Stimulated activated CD8-positive, alpha-beta memory T cell treated with anti-CD3 and anti-CD28 coated beads, Interleukin-15, amount 100 ng/mL, for 24 hours (primary cell): ENCODE measurements around the gene TFDP3.

Experiments used
- DNase-seq: peaks from one replicate; pipeline ENCODE4 v3.0.0-alpha.2; 2020; ENCODE audit warnings: low read depth

Gene TFDP3

GRCh38 chrX:133218329-133218728 is at the start of gene TFDP3:
Gene TFDP3 (minus strand): TSS chrX:133218354. CDS start chrX:133218259, 95 bp downstream.
- DNase-seq: no peak

DNA sequence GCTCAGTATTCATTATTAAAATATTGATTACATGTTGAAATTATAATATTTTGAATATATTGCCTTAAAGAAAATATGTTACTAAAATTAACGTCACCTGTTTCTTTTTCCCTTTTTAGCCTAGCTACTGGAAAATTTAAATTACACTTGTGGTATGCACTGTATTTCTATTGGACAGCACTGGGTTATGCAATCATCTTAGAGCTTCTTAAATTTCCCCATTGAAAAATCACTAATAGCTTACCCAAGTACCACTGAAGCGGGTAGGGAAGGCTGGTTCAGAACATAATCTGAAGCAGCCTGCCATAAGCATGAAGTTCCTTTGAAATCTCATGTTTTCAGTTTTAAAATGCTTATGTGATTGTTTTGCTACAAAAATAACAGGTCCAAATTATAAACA is 49.5 kb upstream of the TFDP3 start:
- no peak for DNase-seq

GRCh38 chrX:133265331-133265730 is 47.2 kb upstream of the TFDP3 start:
- no peak for DNase-seq

GRCh38 chrX:133258481-133258880 is 40.3 kb upstream of the TFDP3 start:
- DNase-seq: no peak

DNA sequence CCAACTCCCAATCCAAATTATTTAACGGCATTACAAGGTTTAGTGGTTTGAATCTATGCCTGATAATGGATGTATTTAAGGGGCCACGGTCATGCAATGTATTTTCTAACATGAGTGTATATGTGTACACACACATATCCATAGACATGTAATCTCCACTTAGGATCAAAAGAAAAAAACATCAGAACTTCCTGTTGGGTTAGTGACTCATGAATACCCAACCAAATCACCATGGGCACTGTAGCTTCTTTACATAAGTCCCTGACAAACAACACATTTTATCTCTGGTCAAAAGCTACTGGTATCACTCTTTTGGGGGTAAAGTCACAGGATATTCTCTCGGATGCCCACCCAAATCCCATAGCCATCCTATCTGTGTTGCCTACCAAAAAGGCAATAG is 36.5 kb upstream of the TFDP3 start:
- DNase-seq: no peak

DNA sequence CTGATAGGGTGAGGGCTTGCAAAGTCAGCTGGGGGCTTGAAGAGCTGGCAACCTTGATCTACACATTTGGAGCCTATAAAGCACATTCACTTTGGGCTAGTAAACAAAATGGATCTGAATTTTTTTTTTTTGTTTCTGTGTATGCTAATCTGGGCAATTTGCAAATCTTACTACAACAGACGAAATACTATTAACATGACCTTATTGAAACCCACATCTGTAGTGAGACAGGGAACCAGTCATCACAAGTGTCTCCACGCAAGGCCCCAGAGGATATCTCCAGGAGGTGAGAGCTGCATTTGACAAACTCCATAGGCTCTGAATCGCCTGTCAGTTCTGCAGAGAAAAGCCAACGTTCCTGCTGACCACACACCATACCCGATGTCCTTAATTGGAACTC is 33.0 kb upstream of the TFDP3 start:
- DNase-seq: no peak

GRCh38 chrX:133250184-133251100 is 32.3 kb upstream of the TFDP3 start:
- no peak for DNase-seq

GRCh38 chrX:133249266-133250058 is 31.3 kb upstream of the TFDP3 start:
- no peak for DNase-seq

DNA sequence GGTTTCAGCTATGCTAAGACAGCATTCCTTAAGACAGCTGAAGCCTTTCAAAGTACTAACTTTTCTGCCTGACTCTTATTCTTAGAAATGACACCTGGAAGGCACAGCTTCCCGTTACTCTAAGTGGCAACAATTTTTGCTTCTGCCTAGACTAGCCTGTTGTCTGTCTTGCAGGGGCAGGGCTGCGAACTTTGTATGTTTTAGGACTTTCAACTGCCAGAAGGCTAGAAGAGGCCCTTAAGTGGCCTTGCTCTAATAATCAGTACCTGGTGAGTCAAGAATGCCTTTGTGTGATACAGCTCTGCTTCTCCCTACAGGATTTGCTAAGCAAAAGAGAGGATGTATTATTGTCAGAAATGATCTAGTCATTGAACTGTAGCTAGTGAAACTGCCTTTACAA is 30.0 kb upstream of the TFDP3 start:
- DNase-seq: no peak

- no peak for DNase-seq
Measured at GRCh38 chrX:133246921-133247320, 28.8 kb upstream of the TFDP3 start.

DNA sequence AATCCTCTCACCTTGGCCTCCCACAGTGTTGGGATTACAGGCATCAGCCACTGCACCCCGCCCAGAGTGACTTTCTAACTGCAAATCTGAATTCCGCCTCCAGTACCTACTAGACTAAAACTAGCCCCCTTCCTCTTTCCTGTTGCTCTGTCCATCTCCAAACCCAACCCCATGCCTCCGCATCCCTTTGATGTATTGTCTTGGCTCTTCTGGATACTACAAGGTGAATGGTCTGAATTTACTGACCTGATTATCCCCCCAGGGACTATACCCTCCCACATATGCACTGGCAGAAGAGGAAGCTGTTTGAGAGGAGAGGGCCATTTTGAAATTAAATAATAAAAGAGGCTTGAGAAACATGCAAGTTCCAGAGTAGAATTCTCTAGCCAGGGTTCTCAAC is 17.7 kb upstream of the TFDP3 start:
- no peak for DNase-seq

GRCh38 chrX:133232331-133232730 is 14.2 kb upstream of the TFDP3 start:
- no peak for DNase-seq

GRCh38 chrX:133229361-133229760 is 11.2 kb upstream of the TFDP3 start:
- no peak for DNase-seq

GRCh38 chrX:133215747-133216146 is 2.4 kb downstream of the TFDP3 start:
- DNase-seq: no peak

- no peak for DNase-seq
Measured at GRCh38 chrX:133215017-133215416, 3.1 kb downstream of the TFDP3 start.

GRCh38 chrX:133214301-133214700 is 3.9 kb downstream of the TFDP3 start:
- DNase-seq: no peak

- no peak for DNase-seq
Measured at GRCh38 chrX:133213117-133213516, 5.0 kb downstream of the TFDP3 start.

DNA sequence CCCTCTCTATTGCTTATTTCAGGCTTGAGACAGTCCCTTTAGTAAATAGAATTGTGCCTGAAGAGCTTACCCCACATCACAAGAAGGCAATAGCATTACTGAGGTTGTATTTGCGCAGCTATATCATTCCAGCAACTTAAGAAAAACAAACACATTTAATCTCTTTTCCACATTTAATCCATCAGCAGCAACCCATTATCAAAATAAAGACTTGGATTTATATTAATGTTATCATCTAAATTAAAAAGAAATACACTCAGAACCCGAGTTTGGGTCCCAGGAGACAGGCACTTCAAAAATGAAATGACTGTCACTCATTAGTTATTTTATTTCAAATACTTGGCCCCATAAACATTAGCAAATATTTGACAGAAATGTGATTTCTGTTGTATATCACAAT is 10.4 kb downstream of the TFDP3 start:
- no peak for DNase-seq

GRCh38 chrX:133191739-133192039 is 26.5 kb downstream of the TFDP3 start:
- DNase-seq: no peak

- DNase-seq: no peak
Measured at GRCh38 chrX:133190877-133191738, 27.0 kb downstream of the TFDP3 start.

- DNase-seq: no peak
Measured at GRCh38 chrX:133189195-133189594, 29.0 kb downstream of the TFDP3 start.

DNA sequence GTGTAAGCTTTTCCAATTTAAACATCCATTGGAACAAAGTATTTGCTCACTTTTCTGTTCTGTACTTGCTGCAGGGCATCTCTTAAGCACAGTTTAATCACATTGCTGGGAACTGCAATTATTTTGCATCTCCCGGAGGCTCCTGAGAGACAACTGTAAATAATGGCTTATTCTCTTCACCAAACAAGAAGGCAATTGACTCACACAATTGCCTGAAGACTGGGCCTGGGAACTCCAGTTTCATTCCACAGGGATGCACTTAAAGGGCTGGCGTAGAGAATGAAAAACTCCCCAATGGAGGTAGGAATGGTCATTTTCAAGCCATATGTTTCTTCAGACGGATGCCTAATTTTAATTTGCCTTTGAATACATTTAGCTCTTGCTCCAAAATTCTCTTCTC is 29.5 kb downstream of the TFDP3 start:
- no peak for DNase-seq
